Neural progenitor cell (in vitro differentiated cells): ENCODE data around the gene AJAP1. TPM values are rescaled to one million over a fixed set of nuclear protein-coding genes. Genes with fewer than 3 reads are reported as not detected.

ENCODE experiments used
- DNase-seq: peaks from one replicate; pipeline ENCODE4 v3.0.0-alpha.2; 2016; ENCODE audit warnings: low spot score
- H2AFZ ChIP-seq: fragments of 200-600 bp; sonication (generic); replicated peaks from 2 replicates; pipeline ENCODE4 v1.6.1; 2016; ENCODE audit warnings: antibody characterized with exemption
- H3F3A ChIP-seq: fragments of 200-600 bp; sonication (generic); 2 replicates; pipeline ENCODE4 v1.6.1; 2016; ENCODE audit warnings: antibody characterized with exemption, low read depth
- H3K27ac ChIP-seq: fragments of 200-600 bp; sonication (generic); 2 replicates; pipeline ENCODE4 v1.5.1; 2016; ENCODE audit warnings: mild to moderate bottlenecking
- H3K27me3 ChIP-seq: fragments of 200-600 bp; sonication (generic); 2 replicates; pipeline ENCODE4 v1.6.1; 2016; ENCODE audit warnings: mild to moderate bottlenecking, moderate library complexity
- H3K36me3 ChIP-seq: fragments of 200-600 bp; sonication (generic); 2 replicates; pipeline ENCODE4 v1.5.1; 2016
- H3K4me1 ChIP-seq: fragments of 200-600 bp; sonication (generic); 2 replicates; pipeline ENCODE4 v1.6.1; 2016; ENCODE audit warnings: mixed run types
- H3K4me2 ChIP-seq: fragments of 200-600 bp; sonication (generic); 2 replicates; pipeline ENCODE4 v1.6.1; 2016
- H3K4me3 ChIP-seq: fragments of 200-600 bp; sonication (generic); 2 replicates; pipeline ENCODE4 v1.5.1; 2016
- H3K79me2 ChIP-seq: fragments of 200-600 bp; sonication (generic); 2 replicates; pipeline ENCODE4 v1.6.1; 2016; ENCODE audit warnings: low read depth
- H3K9ac ChIP-seq: fragments of 200-600 bp; sonication (generic); 2 replicates; pipeline ENCODE4 v1.6.1; 2016
- H3K9me3 ChIP-seq: fragments of 200-600 bp; sonication (generic); 2 replicates; pipeline ENCODE4 v1.5.1; 2016; ENCODE audit warnings: low read depth
- H4K20me1 ChIP-seq: fragments of 200-600 bp; sonication (generic); 2 replicates; pipeline ENCODE4 v1.6.1; 2016; ENCODE audit warnings: low read depth
- H3K27ac Mint-ChIP-seq: 3 replicates; pipeline ENCODE4 v1.8.0; 2021; ENCODE audit warnings: mixed read lengths
- H3K27me3 Mint-ChIP-seq: 2 replicates; pipeline ENCODE4 v1.8.0; 2022; ENCODE audit warnings: low read depth, mild to moderate bottlenecking, inconsistent platforms, moderate library complexity, mixed read lengths; ENCODE audit not compliant: insufficient read depth
- H3K36me3 Mint-ChIP-seq: 3 replicates; pipeline ENCODE4 v1.8.0; 2021; ENCODE audit warnings: mixed read lengths
- H3K4me1 Mint-ChIP-seq: 3 replicates; pipeline ENCODE4 v1.8.0; 2021; ENCODE audit warnings: mixed read lengths
- H3K4me3 Mint-ChIP-seq: 3 replicates; pipeline ENCODE4 v1.8.0; 2021; ENCODE audit warnings: mild to moderate bottlenecking, moderate library complexity, mixed read lengths
- H3K9me3 Mint-ChIP-seq: 3 replicates; pipeline ENCODE4 v1.8.0; 2020; ENCODE audit warnings: mixed read lengths
- CTCF ChIP-seq: fragments of 200-600 bp; sonication (generic); IDR thresholded peaks from 2 replicates; pipeline ENCODE4 v1.5.1; 2017; ENCODE audit warnings: antibody characterized with exemption, mild to moderate bottlenecking
- EZH2 ChIP-seq: fragments of 200-600 bp; sonication (generic); IDR thresholded peaks from 2 replicates; pipeline ENCODE4 v1.6.1; 2017; ENCODE audit warnings: antibody characterized with exemption, mild to moderate bottlenecking, moderate library complexity
- EZH2phosphoT487 ChIP-seq: fragments of 200-600 bp; sonication (generic); IDR thresholded peaks from 2 replicates; pipeline ENCODE4 v1.6.1; 2017; ENCODE audit warnings: antibody characterized with exemption
- total RNA-seq: library from RNA; depleted of rRNA; stranded (reverse); fragments of >200 nt; gene quantifications from 2 replicates; pipeline ENCODE4 v1.2.3, GENCODE V29; 2015; ENCODE audit warnings: low replicate concordance

AJAP1 gene
- total RNA-seq, 1 donor from 2014 or later, result 0.21 TPM

GRCh38 chr1:4621646-4622045 is 32.8 kb upstream of the AJAP1 start:
- Histone ChIP-seq H3K79me2 (no peaks in the 10 kb centered on the region), H3K9me3 (no peaks in the 10 kb centered on the region), H3K4me1 (no peaks in the 10 kb centered on the region), H3K27ac (no peak overlapping the region), H3K36me3 (no peaks in the 10 kb centered on the region), H3K4me3 (no peak overlapping the region), H3K9ac (no peak overlapping the region), H3F3A (no peaks in the 10 kb centered on the region), H3K27me3 (no peaks in the 10 kb centered on the region), H4K20me1 (no peaks in the 10 kb centered on the region), H3K4me2 (no peak overlapping the region), H2AFZ (no peak overlapping the region)
- Mint-ChIP-seq H3K4me3 (no peak overlapping the region), H3K36me3 (no peaks in the 10 kb centered on the region), H3K4me1 (no peaks in the 10 kb centered on the region), H3K9me3 (no peaks in the 10 kb centered on the region), H3K27ac (no peak overlapping the region), H3K27me3 (peaks cover 3% of the 10 kb centered on the region)
- DNase-seq, result no peak
- TF ChIP-seq EZH2, result no peak

GRCh38 chr1:4622821-4623220 is 31.6 kb upstream of the AJAP1 start:
- Histone ChIP-seq H4K20me1 (no peaks in the 10 kb centered on the region), H3K9ac (no peak overlapping the region), H2AFZ (no peak overlapping the region), H3K4me3 (no peak overlapping the region), H3K4me2 (no peak overlapping the region), H3K9me3 (no peaks in the 10 kb centered on the region), H3K36me3 (no peaks in the 10 kb centered on the region), H3K79me2 (no peaks in the 10 kb centered on the region), H3F3A (no peaks in the 10 kb centered on the region), H3K27ac (no peak overlapping the region), H3K4me1 (no peaks in the 10 kb centered on the region), H3K27me3 (no peaks in the 10 kb centered on the region)
- H3K27me3 Mint-ChIP-seq, result peaks cover 4% of the 10 kb centered on the region
- H3K27ac Mint-ChIP-seq, result no peak overlapping the region
- H3K36me3 Mint-ChIP-seq, result no peaks in the 10 kb centered on the region
- TF ChIP-seq CTCF (no peak), EZH2phosphoT487 (no peak), EZH2 (no peak)
- no peak overlapping the region for H3K4me3 Mint-ChIP-seq
- DNase-seq, result no peak
- H3K4me1 Mint-ChIP-seq, result no peaks in the 10 kb centered on the region
- H3K9me3 Mint-ChIP-seq, result no peaks in the 10 kb centered on the region

GRCh38 chr1:4624141-4624715 is 30.2 kb upstream of the AJAP1 start:
- no peak for DNase-seq
- Histone ChIP-seq H3K4me3 (no peak overlapping the region), H3K4me1 (no peaks in the 10 kb centered on the region), H3K27ac (no peak overlapping the region), H3K9ac (no peak overlapping the region), H3K36me3 (no peaks in the 10 kb centered on the region), H4K20me1 (no peaks in the 10 kb centered on the region), H3K27me3 (no peaks in the 10 kb centered on the region), H3K79me2 (no peaks in the 10 kb centered on the region), H3K9me3 (no peaks in the 10 kb centered on the region), H2AFZ (no peak overlapping the region), H3F3A (no peaks in the 10 kb centered on the region), H3K4me2 (no peak overlapping the region)
- H3K27me3 Mint-ChIP-seq, result peaks cover 4% of the 10 kb centered on the region
- no peaks in the 10 kb centered on the region for H3K9me3 Mint-ChIP-seq
- no peak overlapping the region for H3K27ac Mint-ChIP-seq
- no peaks in the 10 kb centered on the region for H3K36me3 Mint-ChIP-seq
- TF ChIP-seq EZH2phosphoT487 (no peak), EZH2 (no peak), CTCF (no peak)
- H3K4me1 Mint-ChIP-seq, result no peaks in the 10 kb centered on the region
- H3K4me3 Mint-ChIP-seq, result no peak overlapping the region

- Mint-ChIP-seq H3K4me1 (no peaks in the 10 kb centered on the region), H3K27me3 (peaks cover 4% of the 10 kb centered on the region), H3K4me3 (no peak overlapping the region), H3K27ac (no peak overlapping the region), H3K9me3 (no peaks in the 10 kb centered on the region), H3K36me3 (no peaks in the 10 kb centered on the region)
- Histone ChIP-seq H4K20me1 (no peaks in the 10 kb centered on the region), H3F3A (no peaks in the 10 kb centered on the region), H3K27me3 (no peaks in the 10 kb centered on the region), H3K27ac (no peak overlapping the region), H3K4me3 (no peak overlapping the region), H3K4me1 (no peaks in the 10 kb centered on the region), H2AFZ (no peak overlapping the region), H3K9me3 (no peaks in the 10 kb centered on the region), H3K9ac (no peak overlapping the region), H3K36me3 (no peaks in the 10 kb centered on the region), H3K4me2 (no peak overlapping the region), H3K79me2 (no peaks in the 10 kb centered on the region)
- DNase-seq, result no peak
- TF ChIP-seq EZH2phosphoT487 (no peak), CTCF (no peak), EZH2 (no peak)
Measured at GRCh38 chr1:4624801-4625200, 29.6 kb upstream of the AJAP1 start.
